ENCODE measurements around the gene NAALADL2. TPM values are rescaled to one million over a fixed set of nuclear protein-coding genes. Genes with fewer than 3 reads are reported as not detected.

NAALADL2 gene
- total RNA-seq, 1 donor, result 23.5 TPM

- Histone ChIP-seq H3K27me3 (ENCODE audit: insufficient read depth, low read length) (no peaks in the 10 kb centered on the region), H3K4me3 (ENCODE audit: insufficient read depth, low read length) (no peak overlapping the region), H3K9me3 (ENCODE audit: low read depth, low read length) (no peaks in the 10 kb centered on the region), H2AFZ (ENCODE audit: low read length) (no peak overlapping the region), H3K4me2 (ENCODE audit: insufficient read depth, low read length) (no peak overlapping the region), H3K27ac (ENCODE audit: low read depth, low read length) (no peak overlapping the region), H3K4me1 (ENCODE audit: insufficient read depth, low read length) (no peaks in the 10 kb centered on the region), H3K79me2 (ENCODE audit: insufficient read depth, low read length) (no peaks in the 10 kb centered on the region), H3K36me3 (ENCODE audit: insufficient read depth, low read length) (no peaks in the 10 kb centered on the region), H4K20me1 (ENCODE audit: insufficient read depth, low read length) (no peaks in the 10 kb centered on the region)
- DNase-seq (ENCODE audit: insufficient read length, low spot score, missing footprints), result no peak
- no peak for TF ChIP-seq CTCF (IDR thresholded peaks at IDR 0.05; ENCODE audit: extremely low read depth, low read depth, low read length)
Observed at GRCh38 chr3:175039875-175040274, 180.7 kb downstream of the NAALADL2 start.

DNA sequence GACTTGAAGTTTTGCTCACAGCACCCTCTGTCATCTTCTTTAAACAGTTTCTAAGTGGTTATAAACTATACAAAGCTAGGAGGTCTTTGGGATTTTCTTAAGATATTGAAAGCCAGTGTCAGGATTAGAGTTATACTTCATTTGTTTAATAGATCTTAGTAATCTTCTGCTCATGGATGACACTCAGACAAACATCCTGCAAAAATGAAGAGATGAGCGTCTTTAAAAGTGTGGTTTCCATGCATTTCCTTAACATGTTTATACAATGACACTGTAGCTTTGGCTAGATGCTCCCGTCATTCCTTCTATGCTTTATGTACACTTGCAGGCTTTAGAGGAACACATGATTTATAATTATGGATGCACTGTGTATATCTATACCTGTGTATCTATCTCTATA, 182.2 kb downstream of the NAALADL2 start:
- Histone ChIP-seq H3K9me3 (ENCODE audit: low read depth, low read length) (no peaks in the 10 kb centered on the region), H3K36me3 (ENCODE audit: insufficient read depth, low read length) (no peaks in the 10 kb centered on the region), H3K4me1 (ENCODE audit: insufficient read depth, low read length) (no peaks in the 10 kb centered on the region), H4K20me1 (ENCODE audit: insufficient read depth, low read length) (no peaks in the 10 kb centered on the region), H3K27ac (ENCODE audit: low read depth, low read length) (no peak overlapping the region), H2AFZ (ENCODE audit: low read length) (no peak overlapping the region), H3K27me3 (ENCODE audit: insufficient read depth, low read length) (no peaks in the 10 kb centered on the region), H3K79me2 (ENCODE audit: insufficient read depth, low read length) (no peaks in the 10 kb centered on the region), H3K4me2 (ENCODE audit: insufficient read depth, low read length) (no peak overlapping the region), H3K4me3 (ENCODE audit: insufficient read depth, low read length) (no peak overlapping the region)
- TF ChIP-seq CTCF (IDR thresholded peaks at IDR 0.05; ENCODE audit: extremely low read depth, low read depth, low read length), result no peak
- peak; percentile 38 for DNase-seq (ENCODE audit: insufficient read length, low spot score, missing footprints)

DNA sequence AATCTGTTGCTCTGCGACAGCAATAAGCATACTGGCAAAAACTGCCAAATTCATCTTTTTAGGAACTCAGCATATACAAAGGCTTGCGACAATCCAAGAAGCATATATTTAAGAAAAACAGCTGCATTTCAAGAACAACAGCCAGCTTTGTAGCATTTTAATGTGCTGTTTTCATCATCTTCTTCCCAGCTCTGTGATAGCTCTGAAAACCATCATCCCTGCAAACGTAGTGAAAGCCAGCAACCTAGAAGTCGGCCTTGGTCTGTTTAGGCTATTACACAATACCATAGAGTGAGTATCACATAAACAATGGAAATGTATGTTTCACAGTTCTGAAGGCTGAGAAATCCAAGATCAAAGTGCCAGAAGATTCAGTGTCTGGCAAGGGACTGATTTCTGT, 187.5 kb downstream of the NAALADL2 start:
- Histone ChIP-seq H3K4me2 (ENCODE audit: insufficient read depth, low read length) (no peak overlapping the region), H3K4me3 (ENCODE audit: insufficient read depth, low read length) (no peak overlapping the region), H3K9me3 (ENCODE audit: low read depth, low read length) (no peaks in the 10 kb centered on the region), H3K79me2 (ENCODE audit: insufficient read depth, low read length) (no peaks in the 10 kb centered on the region), H3K4me1 (ENCODE audit: insufficient read depth, low read length) (no peaks in the 10 kb centered on the region), H2AFZ (ENCODE audit: low read length) (no peak overlapping the region), H4K20me1 (ENCODE audit: insufficient read depth, low read length) (no peaks in the 10 kb centered on the region), H3K27ac (ENCODE audit: low read depth, low read length) (no peak overlapping the region), H3K36me3 (ENCODE audit: insufficient read depth, low read length) (no peaks in the 10 kb centered on the region), H3K27me3 (ENCODE audit: insufficient read depth, low read length) (no peaks in the 10 kb centered on the region)
- DNase-seq (ENCODE audit: insufficient read length, low spot score, missing footprints), result no peak
- no peak for TF ChIP-seq CTCF (IDR thresholded peaks at IDR 0.05; ENCODE audit: extremely low read depth, low read depth, low read length)

- H3K4me2 ChIP-seq (ENCODE audit: insufficient read depth, low read length), result no peak overlapping the region
- no peaks in the 10 kb centered on the region for H3K79me2 ChIP-seq (ENCODE audit: insufficient read depth, low read length)
- no peaks in the 10 kb centered on the region for H3K36me3 ChIP-seq (ENCODE audit: insufficient read depth, low read length)
- TF ChIP-seq CTCF (IDR thresholded peaks at IDR 0.05; ENCODE audit: extremely low read depth, low read depth, low read length), result no peak
- no peak overlapping the region for H3K27ac ChIP-seq (ENCODE audit: low read depth, low read length)
- DNase-seq (ENCODE audit: insufficient read length, low spot score, missing footprints), result no peak
- no peaks in the 10 kb centered on the region for H3K4me1 ChIP-seq (ENCODE audit: insufficient read depth, low read length)
- no peaks in the 10 kb centered on the region for H3K9me3 ChIP-seq (ENCODE audit: low read depth, low read length)
- H4K20me1 ChIP-seq (ENCODE audit: insufficient read depth, low read length), result no peaks in the 10 kb centered on the region
- no peaks in the 10 kb centered on the region for H3K27me3 ChIP-seq (ENCODE audit: insufficient read depth, low read length)
- H3K4me3 ChIP-seq (ENCODE audit: insufficient read depth, low read length), result no peak overlapping the region
- no peak overlapping the region for H2AFZ ChIP-seq (ENCODE audit: low read length)
Observed at GRCh38 chr3:175047786-175048185, 188.7 kb downstream of the NAALADL2 start.

All from osteoblast (primary cell).